GM23338 (cell line): Measurements from ENCODE around the gene NCOA1. TPM values are rescaled to one million over a fixed set of nuclear protein-coding genes. Genes with fewer than 3 reads are reported as not detected.

Experiments
- ATAC-seq: fragments of 200-7000 bp; cut with Tn5 transposase; 3 replicates; pipeline ENCODE4 v1.9.1; 2020
- DNase-seq: peaks from one replicate; pipeline ENCODE4 v3.0.0-alpha.2; 2015; ENCODE audit warnings: low spot score
- H2AFZ ChIP-seq: fragments of 200-600 bp; sonication (generic); 2 replicates; pipeline ENCODE4 v1.8.0; 2016; ENCODE audit warnings: antibody characterized with exemption, mild to moderate bottlenecking, moderate library complexity
- H3F3A ChIP-seq: fragments of 200-600 bp; sonication (generic); replicated peaks from 2 replicates; pipeline ENCODE4 v1.8.0; 2017; ENCODE audit warnings: antibody characterized with exemption, mixed run types, low read depth
- H3K27ac ChIP-seq: fragments of 200-600 bp; sonication (generic); 2 replicates; pipeline ENCODE4 v1.6.1; 2016; ENCODE audit warnings: low read depth
- H3K27me3 ChIP-seq: fragments of 200-600 bp; sonication (generic); 2 replicates; pipeline ENCODE4 v1.8.0; 2016; ENCODE audit warnings: mild to moderate bottlenecking, mixed run types, moderate library complexity; ENCODE audit not compliant: insufficient read depth
- H3K36me3 ChIP-seq: fragments of 200-600 bp; sonication (generic); 2 replicates; pipeline ENCODE4 v1.8.0; 2016; ENCODE audit warnings: mild to moderate bottlenecking; ENCODE audit not compliant: insufficient read depth
- H3K4me1 ChIP-seq: fragments of 200-600 bp; sonication (generic); 2 replicates; pipeline ENCODE4 v1.8.0; 2016; ENCODE audit warnings: mild to moderate bottlenecking, moderate library complexity; ENCODE audit not compliant: insufficient read depth
- H3K4me2 ChIP-seq: fragments of 200-600 bp; sonication (generic); 2 replicates; pipeline ENCODE4 v1.7.1; 2017; ENCODE audit warnings: mixed run types
- H3K4me3 ChIP-seq: fragments of 200-600 bp; sonication (generic); 2 replicates; pipeline ENCODE4 v1.6.1; 2016; ENCODE audit warnings: mixed run types
- H3K79me2 ChIP-seq: fragments of 200-600 bp; sonication (generic); replicated peaks from 2 replicates; pipeline ENCODE4 v1.8.0; 2017; ENCODE audit warnings: mild to moderate bottlenecking; ENCODE audit not compliant: insufficient read depth
- H3K9me2 ChIP-seq: fragments of 200-600 bp; sonication (generic); 2 replicates; pipeline ENCODE4 v1.8.0; 2017; ENCODE audit not compliant: insufficient read depth
- H4K20me1 ChIP-seq: fragments of 200-600 bp; sonication (generic); replicated peaks from 2 replicates; pipeline ENCODE4 v1.8.0; 2017; ENCODE audit warnings: mild to moderate bottlenecking; ENCODE audit not compliant: insufficient read depth
- H3K27ac Mint-ChIP-seq: 2 replicates; pipeline ENCODE4 v1.8.0; 2020; ENCODE audit warnings: inconsistent platforms, mild to moderate bottlenecking, moderate library complexity, mixed read lengths
- H3K27me3 Mint-ChIP-seq: 3 replicates; pipeline ENCODE4 v1.8.0; 2022; ENCODE audit warnings: low read depth, mild to moderate bottlenecking, moderate library complexity, mixed read lengths, inconsistent platforms; ENCODE audit not compliant: insufficient read depth, poor library complexity
- H3K36me3 Mint-ChIP-seq: 3 replicates; pipeline ENCODE4 v1.8.0; 2021; ENCODE audit warnings: low read depth, mild to moderate bottlenecking, inconsistent platforms, moderate library complexity, mixed read lengths
- H3K4me1 Mint-ChIP-seq: 3 replicates; pipeline ENCODE4 v1.8.0; 2020; ENCODE audit warnings: mild to moderate bottlenecking, inconsistent platforms, mixed read lengths
- H3K4me3 Mint-ChIP-seq: 3 replicates; pipeline ENCODE4 v1.8.0; 2021; ENCODE audit warnings: moderate library complexity, mild to moderate bottlenecking, inconsistent platforms, mixed read lengths
- H3K9me3 Mint-ChIP-seq: 3 replicates; pipeline ENCODE4 v1.8.0; 2020; ENCODE audit warnings: moderate library complexity, mild to moderate bottlenecking, inconsistent platforms, mixed read lengths
- CREB1 ChIP-seq: fragments of 250-450 bp; sonication (Bioruptor Pico); IDR thresholded peaks from 2 replicates; pipeline ENCODE4 v1.5.0; 2020; ENCODE audit warnings: low read depth, mild to moderate bottlenecking, moderate library complexity
- EZH2 ChIP-seq: fragments of 200-600 bp; sonication (generic); IDR thresholded peaks from one replicate; pipeline ENCODE4 v1.8.0; 2017; ENCODE audit warnings: antibody characterized with exemption, mild to moderate bottlenecking, low read depth; ENCODE audit not compliant: unreplicated experiment
- JUNB ChIP-seq: IDR thresholded peaks from one replicate; pipeline ENCODE4 v1.6.1; 2016; ENCODE audit warnings: antibody characterized with exemption; ENCODE audit not compliant: unreplicated experiment
- POLR2AphosphoS5 ChIP-seq: IDR thresholded peaks from 2 replicates; pipeline ENCODE4 v1.6.1; 2016; ENCODE audit warnings: antibody characterized with exemption, low read depth
- STAT1 ChIP-seq: IDR thresholded peaks from one replicate; pipeline ENCODE4 v1.6.1; 2016; ENCODE audit warnings: antibody characterized with exemption; ENCODE audit not compliant: unreplicated experiment
- ZNF114 ChIP-seq: fragments of 250-450 bp; sonication (Bioruptor Pico); IDR thresholded peaks from 2 replicates; pipeline ENCODE4 v1.5.0; 2020; ENCODE audit warnings: mild to moderate bottlenecking, moderate library complexity
- ZNF331 ChIP-seq: fragments of 250-450 bp; sonication (Bioruptor Pico); IDR thresholded peaks from 2 replicates; pipeline ENCODE4 v1.5.0; 2020; ENCODE audit warnings: low read depth, mild to moderate bottlenecking, moderate library complexity
- ZNF462 ChIP-seq: fragments of 250-450 bp; sonication (Bioruptor Pico); IDR thresholded peaks from 2 replicates; pipeline ENCODE4 v1.5.0; 2020; ENCODE audit warnings: mild to moderate bottlenecking, moderate library complexity
- polyA plus RNA-seq: library from polyadenylated mRNA; unstranded; fragments of >200 nt; fragmentation: Nextera tagmentation; extraction: Ambion mirVana; gene quantifications from 2 replicates; pipeline ENCODE4 v1.2.1, GENCODE V29; 2016
- total RNA-seq: library from RNA; depleted of rRNA; stranded (reverse); fragments of >200 nt; shearing (Covaris generic); gene quantifications from 2 replicates; pipeline ENCODE4 v1.2.3, GENCODE V29; 2014

NCOA1 gene
- total and polyA plus RNA-seq, 2 experiments from 2014 or later: 7.1 to 15.1 TPM

GRCh38 chr2:24814516-24814915 lies 323.5 kb downstream of the NCOA1 start:
- Histone ChIP-seq H3K27me3 (no peaks in the 10 kb centered on the region), H2AFZ (no peak overlapping the region), H3K79me2 (peaks cover 58% of the 10 kb centered on the region), H3F3A (0 out of 2 replicates have a peak, but pooled peaks cover 12% of the 10 kb centered on the region), H3K4me1 (no peaks in the 10 kb centered on the region), H3K4me3 (no peak overlapping the region), H4K20me1 (peaks cover 21% of the 10 kb centered on the region), H3K4me2 (no peak overlapping the region), H3K9me2 (no peaks in the 10 kb centered on the region), H3K27ac (no peak overlapping the region), H3K36me3 (peaks cover 35% of the 10 kb centered on the region; the same call in 1 of the 2 replicates)
- Mint-ChIP-seq H3K9me3 (no peaks in the 10 kb centered on the region), H3K27me3 (peaks cover 3% of the 10 kb centered on the region), H3K36me3 (peaks cover 67% of the 10 kb centered on the region), H3K4me1 (peaks cover 4% of the 10 kb centered on the region; the same call in 2 of the 3 replicates), H3K4me3 (no peak overlapping the region), H3K27ac (no peak overlapping the region)
- TF ChIP-seq ZNF462 (no peak), POLR2AphosphoS5 (no peak), EZH2 (no peak), STAT1 (no peak)
- no peak for ATAC-seq
- no peak for DNase-seq

DNA sequence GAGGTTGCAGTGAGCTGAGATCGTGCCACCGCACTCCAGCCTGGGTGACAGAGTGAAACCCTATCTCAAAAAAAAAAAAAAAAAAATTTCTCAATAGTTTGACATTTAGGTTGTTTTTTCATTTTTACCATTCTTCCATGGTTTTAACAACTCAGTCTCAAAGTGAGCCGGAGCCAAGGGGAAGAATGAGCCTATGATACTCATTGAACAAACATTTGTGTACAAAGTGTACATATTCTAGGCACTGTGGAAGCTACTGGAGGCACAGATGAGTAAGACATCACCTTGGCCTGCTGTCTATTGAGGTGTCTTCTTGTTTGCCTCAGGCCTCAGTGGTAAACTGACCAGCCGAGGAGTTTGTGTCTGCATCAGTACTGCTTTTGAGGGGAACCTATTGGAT lies 324.1 kb downstream of the NCOA1 start:
- Mint-ChIP-seq H3K4me3 (no peak overlapping the region), H3K9me3 (no peaks in the 10 kb centered on the region), H3K27ac (no peak overlapping the region), H3K36me3 (peaks cover 70% of the 10 kb centered on the region), H3K4me1 (peaks cover 4% of the 10 kb centered on the region; the same call in 2 of the 3 replicates), H3K27me3 (peaks cover 3% of the 10 kb centered on the region)
- ATAC-seq: no peak
- H3K36me3 ChIP-seq: peaks cover 35% of the 10 kb centered on the region; the same call in 1 of the 2 replicates
- DNase-seq: no peak
- peaks cover 21% of the 10 kb centered on the region for H4K20me1 ChIP-seq
- H3K9me2 ChIP-seq: no peaks in the 10 kb centered on the region
- H3F3A ChIP-seq: 0 out of 2 replicates have a peak, but pooled peaks cover 13% of the 10 kb centered on the region
- H3K4me2 ChIP-seq: no peak overlapping the region
- peaks cover 51% of the 10 kb centered on the region for H3K79me2 ChIP-seq
- no peaks in the 10 kb centered on the region for H3K4me1 ChIP-seq
- H3K27me3 ChIP-seq: no peaks in the 10 kb centered on the region
- no peak overlapping the region for H3K27ac ChIP-seq
- no peak overlapping the region for H3K4me3 ChIP-seq
- no peak overlapping the region for H2AFZ ChIP-seq
- no peak for TF ChIP-seq CREB1 (CRISPR knock-in tag)
- TF ChIP-seq JUNB: no peak
- TF ChIP-seq ZNF114 (CRISPR knock-in tag): no peak
- TF ChIP-seq ZNF331 (CRISPR knock-in tag): no peak
